ENCODE data around the gene CISTR.

- no peak for TF ChIP-seq CTCF (IDR thresholded peaks at IDR 0.05; ENCODE audit: low read depth, low read length, poor library complexity, severe bottlenecking)
- TF ChIP-seq EZH2phosphoT487 (IDR thresholded peaks at IDR 0.05; ENCODE audit: borderline replicate concordance, low read length): no peak
Measured at GRCh38 chr12:53793221-53793620, 41.4 kb upstream of the CISTR start.

Measured in DOHH2 (cell line).